Measurements from ENCODE around the gene SPRR4. TPM values are rescaled to one million over a fixed set of nuclear protein-coding genes. Genes with fewer than 3 reads are reported as not detected.

The SPRR4 gene, protein sequence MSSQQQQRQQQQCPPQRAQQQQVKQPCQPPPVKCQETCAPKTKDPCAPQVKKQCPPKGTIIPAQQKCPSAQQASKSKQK
- not detected in 3 replicates for total RNA-seq (2021)
- Bru-seq, nascent RNA, result not detected
- long read RNA-seq, experiment 1, result 0 reads
- long read RNA-seq, experiment 2, result 0 reads
- long read RNA-seq, experiment 3, result 0 reads

DNA sequence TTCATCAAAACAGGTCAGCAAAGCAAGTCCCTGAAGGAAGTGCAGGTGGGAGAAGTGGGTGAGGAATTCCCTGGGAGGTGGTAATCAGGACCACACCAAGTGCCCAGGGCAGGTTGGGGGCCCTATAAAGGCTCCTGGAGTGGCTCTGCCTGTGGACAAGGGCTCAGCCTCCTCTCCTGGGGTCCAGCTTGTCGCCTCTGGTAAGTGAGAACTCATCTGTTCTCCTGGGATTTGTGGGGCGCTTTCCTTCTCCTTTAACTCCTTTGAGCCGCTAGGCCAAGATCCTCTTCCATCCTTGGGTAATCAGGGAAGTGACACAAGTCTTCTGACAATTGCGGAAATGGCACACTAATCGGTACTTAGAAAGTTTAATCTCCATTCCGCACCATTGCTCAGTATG, at the start of gene SPRR4:
Gene SPRR4 (plus strand): TSS at position 154 of the 400 bp plus-strand sequence. CDS start 1,243 bp downstream, outside the sequence.
- DNase-seq (ENCODE audit: low spot score) (no peak), ATAC-seq (no peak)
- POLR2A ChIA-PET, result no interaction called here
- no peaks in the 10 kb centered on the region for H3K36me3 Mint-ChIP-seq
- H3K9me3 Mint-ChIP-seq, result no peaks in the 10 kb centered on the region
- H3K4me3 Mint-ChIP-seq, result no peak within 1 kb of the TSS
- CTCF ChIA-PET, result interaction anchor here (0.6 kb wide), 1 partner anchor 100 kb away, joined by 3 read pairs; no protein-coding TSS in a partner anchor
- TF ChIP-seq TCF7 (CRISPR knock-in tag; IDR thresholded peaks at IDR 0.05; ENCODE audit: low read depth) (no peak), NR1H2 (CRISPR knock-in tag; IDR thresholded peaks at IDR 0.05) (no peak), ZNF671 (CRISPR knock-in tag; IDR thresholded peaks at IDR 0.05) (no peak), ZNF138 (CRISPR knock-in tag; conservative IDR thresholded peaks at IDR 0.05) (no peak), KAT7 (CRISPR knock-in tag; IDR thresholded peaks at IDR 0.05; ENCODE audit: borderline replicate concordance) (no peak), IRF2 (CRISPR knock-in tag; IDR thresholded peaks at IDR 0.05; ENCODE audit: borderline replicate concordance, low read depth) (no peak), GABPB1 (CRISPR knock-in tag; IDR thresholded peaks at IDR 0.05) (no peak), ATF2 (CRISPR knock-in tag; IDR thresholded peaks at IDR 0.05; ENCODE audit: borderline replicate concordance, low read depth) (no peak)
- H3K4me1 Mint-ChIP-seq, result no peaks in the 10 kb centered on the region; the same call in 1 of the 2 replicates
- H3K27me3 Mint-ChIP-seq (ENCODE audit: low read depth), result peaks cover 5% of the 10 kb centered on the region; the same call in 1 of the 2 replicates
- no peak within 1 kb of the TSS for H3K27ac Mint-ChIP-seq

DNA sequence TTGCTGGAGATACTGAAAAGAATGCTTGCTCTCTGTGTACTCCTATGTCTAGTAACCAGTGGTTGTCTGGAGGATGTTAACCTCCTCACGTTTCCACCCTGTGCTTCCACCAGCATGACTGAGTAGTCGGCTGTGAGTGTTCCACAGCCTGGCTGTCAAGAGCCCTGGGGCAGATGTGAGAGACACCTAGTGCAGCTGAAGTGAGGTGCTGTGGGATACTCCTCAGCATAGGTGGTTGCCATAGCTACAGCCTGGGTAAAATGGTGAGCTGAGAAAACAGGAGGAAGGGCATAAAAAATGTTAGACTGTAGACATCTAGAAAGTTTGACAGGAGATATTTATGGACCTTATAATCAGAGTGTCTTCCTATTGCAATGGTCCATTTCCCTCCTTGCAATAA, 46.3 kb upstream of the SPRR4 start:
- no peak overlapping the region for H3K27ac Mint-ChIP-seq
- ChIA-PET POLR2A (no interaction called here), CTCF (interaction anchor here (1.5 to 2.4 kb wide), 2 partner anchors 53 to 269 kb away, joined by 5 to 10 read pairs; no protein-coding TSS in a partner anchor)
- peaks cover 22% of the 10 kb centered on the region for H3K36me3 Mint-ChIP-seq
- ATAC-seq, result no peak
- DNase-seq (ENCODE audit: low spot score), result no peak
- no peak overlapping the region for H3K4me3 Mint-ChIP-seq
- H3K9me3 Mint-ChIP-seq, result peaks cover 29% of the 10 kb centered on the region
- H3K27me3 Mint-ChIP-seq (ENCODE audit: low read depth), result no peaks in the 10 kb centered on the region
- no peaks in the 10 kb centered on the region for H3K4me1 Mint-ChIP-seq
- TF ChIP-seq STAT6 (CRISPR knock-in tag; conservative IDR thresholded peaks at IDR 0.05; ENCODE audit: low read depth), result no peak
- no peak for TF ChIP-seq USF2 (CRISPR knock-in tag; IDR thresholded peaks at IDR 0.05)
- no peak for TF ChIP-seq NR1H2 (CRISPR knock-in tag; IDR thresholded peaks at IDR 0.05)
- TF ChIP-seq TEAD1 (CRISPR knock-in tag; IDR thresholded peaks at IDR 0.05), result no peak
- no peak for TF ChIP-seq PRRX2 (CRISPR knock-in tag; IDR thresholded peaks at IDR 0.05)
- TF ChIP-seq MYBL2 (CRISPR knock-in tag; IDR thresholded peaks at IDR 0.05), result no peak
- TF ChIP-seq ERG (CRISPR knock-in tag; IDR thresholded peaks at IDR 0.05), result no peak
- TF ChIP-seq, protein P1, sequence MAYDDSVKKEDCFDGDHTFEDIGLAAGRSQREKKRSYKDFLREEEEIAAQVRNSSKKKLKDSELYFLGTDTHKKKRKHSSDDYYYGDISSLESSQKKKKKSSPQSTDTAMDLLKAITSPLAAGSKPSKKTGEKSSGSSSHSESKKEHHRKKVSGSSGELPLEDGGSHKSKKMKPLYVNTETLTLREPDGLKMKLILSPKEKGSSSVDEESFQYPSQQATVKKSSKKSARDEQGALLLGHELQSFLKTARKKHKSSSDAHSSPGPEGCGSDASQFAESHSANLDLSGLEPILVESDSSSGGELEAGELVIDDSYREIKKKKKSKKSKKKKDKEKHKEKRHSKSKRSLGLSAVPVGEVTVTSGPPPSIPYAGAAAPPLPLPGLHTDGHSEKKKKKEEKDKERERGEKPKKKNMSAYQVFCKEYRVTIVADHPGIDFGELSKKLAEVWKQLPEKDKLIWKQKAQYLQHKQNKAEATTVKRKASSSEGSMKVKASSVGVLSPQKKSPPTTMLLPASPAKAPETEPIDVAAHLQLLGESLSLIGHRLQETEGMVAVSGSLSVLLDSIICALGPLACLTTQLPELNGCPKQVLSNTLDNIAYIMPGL (CRISPR knock-in tag; IDR thresholded peaks at IDR 0.05), result no peak
- TF ChIP-seq MLX (CRISPR knock-in tag; IDR thresholded peaks at IDR 0.05), result no peak
- no peak for TF ChIP-seq GTF2I (CRISPR knock-in tag; conservative IDR thresholded peaks at IDR 0.05)
- no peak for TF ChIP-seq ATF3 (CRISPR knock-in tag; conservative IDR thresholded peaks at IDR 0.05)
- TF ChIP-seq CREB1 (CRISPR knock-in tag; IDR thresholded peaks at IDR 0.05), result no peak
- TF ChIP-seq ZNF396 (CRISPR knock-in tag; IDR thresholded peaks at IDR 0.05; ENCODE audit: borderline replicate concordance), result no peak
- TF ChIP-seq CDX4 (CRISPR knock-in tag; IDR thresholded peaks at IDR 0.05; ENCODE audit: borderline replicate concordance), result no peak
- TF ChIP-seq ZNF512 (CRISPR knock-in tag; IDR thresholded peaks at IDR 0.05; ENCODE audit: borderline replicate concordance), result no peak

Measured in WTC11 (cell line).